GM23248 (cell line): ENCODE data around the gene DENND1A.

Source experiments
- EZH2 ChIP-seq: fragments of 200-600 bp; sonication (generic); IDR thresholded peaks from 2 replicates; pipeline ENCODE4 v1.6.1; 2018; ENCODE audit warnings: antibody characterized with exemption, mild to moderate bottlenecking; ENCODE audit not compliant: insufficient read depth, poor library complexity, severe bottlenecking
- EZH2phosphoT487 ChIP-seq: fragments of 200-600 bp; sonication (generic); IDR thresholded peaks from 2 replicates; pipeline ENCODE4 v1.6.1; 2018; ENCODE audit warnings: antibody characterized with exemption, moderate library complexity, mild to moderate bottlenecking, low read depth; ENCODE audit not compliant: insufficient read depth

DNA sequence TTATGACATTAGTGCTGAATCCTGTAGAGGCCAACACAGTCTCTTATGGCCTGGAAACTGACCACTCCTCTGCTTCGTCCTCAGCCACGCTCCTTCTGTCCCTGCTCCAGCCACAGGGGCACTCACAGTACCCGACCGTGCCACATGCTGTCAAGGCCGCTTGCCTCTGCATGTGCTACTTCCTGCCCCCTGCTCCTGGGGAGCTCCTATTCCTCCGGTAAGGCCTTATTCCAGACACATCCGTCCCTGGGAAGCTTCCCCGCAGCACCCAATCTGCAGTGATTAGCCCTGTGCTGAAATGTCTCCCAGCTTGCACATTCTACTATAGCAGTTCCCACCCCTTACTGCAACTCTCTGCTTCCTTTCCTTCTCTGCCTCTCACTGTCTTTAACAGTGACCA lies 386.4 kb downstream of the DENND1A start:
- no peak for TF ChIP-seq EZH2
- TF ChIP-seq EZH2phosphoT487 = no peak
